Uterus (tissue), 4 donors: Measurements from ENCODE around the gene SLC39A3. TPM values are rescaled to one million over a fixed set of nuclear protein-coding genes. Genes with fewer than 3 reads are reported as not detected.

Experiments used
- DNase-seq, 2 donors: peaks; one replicate each; pipeline ENCODE4 v3.0.0-alpha.2; 2019 to 2020
- H3K27ac ChIP-seq, 2 donors: fragments of 200-600 bp; sonication (generic); 1 replicate in 1 of 2; 2 replicates in 1 of 2; pipeline ENCODE4 v1.5.1; 2016 to 2018
- H3K27me3 ChIP-seq, 2 donors: fragments of 200-600 bp; sonication (generic); one replicate each; pipeline ENCODE4 v1.5.1; 2018 to 2019; ENCODE audit warnings: control low read depth in 1 of 2
- H3K36me3 ChIP-seq, 2 donors: fragments of 200-600 bp; sonication (generic); one replicate each; pipeline ENCODE4 v1.5.1; 2019; ENCODE audit warnings: control low read depth in 1 of 2
- H3K4me1 ChIP-seq, 2 donors: fragments of 200-600 bp; sonication (generic); one replicate each; pipeline ENCODE4 v1.5.1; 2018 to 2019; ENCODE audit warnings: control low read depth in 1 of 2
- H3K4me3 ChIP-seq, 2 donors: fragments of 200-600 bp; sonication (generic); 1 replicate in 1 of 2; 2 replicates in 1 of 2; pipeline ENCODE4 v1.5.1; 2018 to 2019; ENCODE audit warnings: mild to moderate bottlenecking in 1 of 2
- H3K9me3 ChIP-seq, 2 donors: fragments of 200-600 bp; sonication (generic); one replicate each; pipeline ENCODE4 v1.5.1; 2019; ENCODE audit warnings: control low read depth in 1 of 2
- CTCF ChIP-seq, 4 experiments: fragments of 200-600 bp in 2 of 4; fragments of 450-650 bp in 2 of 4; sonication (generic) in 2 of 4; IDR thresholded peaks; one replicate each; pipeline ENCODE4 v1.5.1; 2016 to 2019; ENCODE audit warnings: antibody characterized with exemption in 4 of 4, mild to moderate bottlenecking in 2 of 4, moderate library complexity in 1 of 4
- POLR2A ChIP-seq, 2 donors: fragments of 450-650 bp; IDR thresholded peaks; one replicate each; pipeline ENCODE4 v1.6.1; 2016; ENCODE audit warnings: antibody characterized with exemption in 2 of 2, mild to moderate bottlenecking in 1 of 2, moderate library complexity in 1 of 2
- intact Hi-C: fragments of 100-400 bp; cut with DNase I; formaldehyde crosslinking; loops from one replicate; pipeline ENCODE4 v1.15.1; 2023; ENCODE audit warnings: low total_unique reads
- total RNA-seq, 4 donors: library from RNA; depleted of rRNA in 3 of 4; stranded (reverse); fragments of >200 nt in 3 of 4; gene quantifications; one replicate each; pipeline versions ENCODE4 v1.1.0 to v1.2.4, GENCODE V29; 2014 to 2023
- donor health status: DM: yes; HTN: yes; CAD: no.

Gene SLC39A3
- total RNA-seq, 4 donors from 2014 or later: 4.7 to 138 (median 28.2) TPM

DNA sequence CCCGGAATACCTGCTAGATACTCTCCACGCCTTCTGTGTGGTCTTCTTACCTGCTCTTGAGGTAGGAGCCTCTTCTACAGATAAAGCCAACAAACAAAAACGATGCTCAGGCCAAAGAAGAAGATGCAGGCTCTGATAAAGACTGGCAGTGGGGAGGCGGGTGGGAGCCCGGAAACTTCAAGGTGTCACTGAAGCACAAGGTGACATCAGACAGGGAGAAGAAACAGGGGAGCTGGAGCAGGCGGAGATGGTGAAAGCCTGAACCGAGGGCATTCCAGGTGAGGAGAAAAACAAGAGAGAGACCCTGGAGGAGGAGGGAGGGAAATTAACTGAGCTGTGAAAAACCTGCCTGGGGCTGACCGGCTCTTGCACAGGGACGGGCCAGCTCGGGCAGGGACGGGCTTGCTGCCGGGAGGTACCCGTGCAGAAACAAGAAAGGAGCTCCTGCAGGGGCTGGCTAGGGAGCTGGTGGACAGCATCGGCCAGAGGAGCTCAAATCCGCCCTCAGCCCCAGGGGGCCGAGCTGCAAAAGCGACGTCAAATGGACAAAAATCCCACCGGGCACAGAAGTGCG, 56.3 kb downstream of the SLC39A3 start:
- intact Hi-C loops: no loop called here
- TF ChIP-seq CTCF (IDR thresholded peaks at IDR 0.05) (no peak), POLR2A (IDR thresholded peaks at IDR 0.05) (no peak)
- no peaks in the 10 kb centered on the region for H3K9me3 ChIP-seq
- H3K27ac ChIP-seq: no peak overlapping the region
- no peaks in the 10 kb centered on the region for H3K36me3 ChIP-seq
- H3K4me3 ChIP-seq: no peak overlapping the region
- H3K27me3 ChIP-seq: no peaks in the 10 kb centered on the region
- no peak for DNase-seq
- no peaks in the 10 kb centered on the region for H3K4me1 ChIP-seq

Other genes starting within 250 kb of the SLC39A3 start
- 10 to 100 TPM in 1 of 4 donors, 1 to 10 TPM in 2, under 1 TPM in 1; 0.88 to 11.1 (median 3.2) TPM for gene GNG7, start 37.3 kb downstream of the SLC39A3 start, total RNA-seq
- gene DIRAS1, start 18.6 kb downstream of the SLC39A3 start, total RNA-seq: 10 to 100 TPM in 1 of 4 donors, 1 to 10 TPM in 3; 1.0 to 34.1 (median 4.9) TPM
- 10 to 100 TPM in 3 of 4 donors, 1 to 10 TPM in 1; 9.5 to 50.7 (median 23.6) TPM for gene SGTA, start 43.3 kb upstream of the SLC39A3 start, total RNA-seq
- 10 to 100 TPM in 2 of 4 donors, 1 to 10 TPM in 2; 5.9 to 51.8 (median 25.2) TPM for gene THOP1, start 45.5 kb upstream of the SLC39A3 start, total RNA-seq
- gene ZNF554, start 79.9 kb upstream of the SLC39A3 start, total RNA-seq: 10 to 100 TPM in 1 of 4 donors, 1 to 10 TPM in 3; 2.1 to 15.8 (median 5.0) TPM
- 10 to 100 TPM in 3 of 4 donors, 1 to 10 TPM in 1; 4.6 to 22.7 (median 17.7) TPM for gene ZNF555, start 101.5 kb upstream of the SLC39A3 start, total RNA-seq
- under 1 TPM in 2 of 4 donors, not detected in 2; 0.28 to 0.73 TPM for gene ZNF556, start 127.3 kb upstream of the SLC39A3 start, total RNA-seq
- 1 to 10 TPM; 3.2 to 7.7 (median 5.3) TPM for gene ZNF57, start 160.9 kb upstream of the SLC39A3 start, total RNA-seq
- gene ZNF77, start 205.0 kb upstream of the SLC39A3 start, total RNA-seq: 10 to 100 TPM in 2 of 4 donors, 1 to 10 TPM in 2; 2.4 to 17.9 (median 9.1) TPM
- 1 to 10 TPM in 2 of 4 donors, under 1 TPM in 1, not detected in 1; 0.46 to 3.5 (median 1.1) TPM for gene TLE6, start 237.5 kb upstream of the SLC39A3 start, total RNA-seq